B cell (primary cell): ENCODE measurements around the gene AP1M1. TPM values are rescaled to one million over a fixed set of nuclear protein-coding genes. Genes with fewer than 3 reads are reported as not detected.

Experiments used
- ATAC-seq: fragments of 200-7000 bp; cut with Tn5 transposase; one replicate; pipeline ENCODE4 v1.10.0; 2021; ENCODE audit warnings: low read depth, mild to moderate bottlenecking, moderate number of reproducible peaks, moderate library complexity
- CTCF ChIA-PET: fragments of 350-600 bp; sonication (Branson Sonifier 250); formaldehyde crosslinking; loops from one replicate; lab custom pipeline; 2021; ENCODE audit warnings: antibody characterized with exemption, inconsistent platforms; lab: Charles Lee
- POLR2A ChIA-PET: fragments of 350-600 bp; sonication (Branson Sonifier 250); formaldehyde crosslinking; loops from one replicate; lab custom pipeline; 2021; ENCODE audit warnings: antibody characterized with exemption; lab: Charles Lee
- DNase-seq: peaks from one replicate; pipeline ENCODE4 v3.0.0; 2013
- H2AFZ ChIP-seq: 2 replicates; pipeline ENCODE4 v1.6.1; 2012; ENCODE audit warnings: mild to moderate bottlenecking, low read depth, low read length; ENCODE audit not compliant: insufficient read depth, poor library complexity, severe bottlenecking
- H3K27ac ChIP-seq, 2 donors: 1 replicate in 1 of 2; 2 replicates in 1 of 2; pipeline ENCODE4 v1.5.1; 2012 to 2013; ENCODE audit warnings: low read length in 2 of 2, mild to moderate bottlenecking in 2 of 2, moderate library complexity in 1 of 2
- H3K27me3 ChIP-seq, 4 experiments: fragments of 200-600 bp in 1 of 4; sonication (generic) in 1 of 4; replicated peaks in 1 of 4; 1 replicate in 2 of 4; 2 replicates in 2 of 4; pipeline versions ENCODE4 v1.6.1 to v1.7.0; 2013 to 2016; ENCODE audit warnings: low read length in 3 of 4, mild to moderate bottlenecking in 2 of 4, mixed read lengths in 1 of 4, moderate library complexity in 1 of 4; ENCODE audit not compliant: insufficient read depth in 4 of 4, control insufficient read depth in 3 of 4; ENCODE audit errors: control extremely low read depth in 1 of 4
- H3K36me3 ChIP-seq, 2 experiments: replicated peaks in 1 of 2; 1 replicate in 1 of 2; 2 replicates in 1 of 2; pipeline versions ENCODE4 v1.6.1 to v1.7.1; 2013; ENCODE audit warnings: low read length in 1 of 2; ENCODE audit not compliant: insufficient read depth in 2 of 2, control insufficient read depth in 1 of 2; ENCODE audit errors: control extremely low read depth in 1 of 2, extremely low read depth in 1 of 2
- H3K4me1 ChIP-seq, 2 donors: fragments of 200-600 bp in 1 of 2; sonication (generic) in 1 of 2; 1 replicate in 1 of 2; 2 replicates in 1 of 2; pipeline versions ENCODE4 v1.5.1 to v1.6.1; 2013 to 2017; ENCODE audit warnings: low read length in 2 of 2; ENCODE audit not compliant: control insufficient read depth in 2 of 2, insufficient read depth in 2 of 2
- H3K4me2 ChIP-seq: replicated peaks from 2 replicates; pipeline ENCODE3; 2012; ENCODE audit warnings: mild to moderate bottlenecking, low read depth, low read length; ENCODE audit not compliant: poor library complexity, severe bottlenecking
- H3K4me3 ChIP-seq, 5 experiments: fragments of 200-600 bp in 1 of 5; sonication (generic) in 1 of 5; 1 replicate in 3 of 5; 2 replicates in 2 of 5; pipeline versions ENCODE4 v1.5.1 to v1.7.0; 2011 to 2016; ENCODE audit warnings: low read length in 4 of 5, mild to moderate bottlenecking in 4 of 5, low read depth in 2 of 5, control low read depth in 1 of 5, moderate library complexity in 1 of 5; ENCODE audit not compliant: insufficient read depth in 1 of 5; ENCODE audit errors: control extremely low read depth in 1 of 5, extremely low read depth in 1 of 5
- H3K79me2 ChIP-seq: fragments of 200-600 bp; sonication (generic); one replicate; pipeline ENCODE4 v1.6.0; 2016; ENCODE audit warnings: low read length; ENCODE audit not compliant: control insufficient read depth, insufficient read depth
- H3K9ac ChIP-seq: fragments of 200-600 bp; sonication (generic); 2 replicates; pipeline ENCODE4 v1.6.1; 2017; ENCODE audit warnings: mild to moderate bottlenecking, low read length, moderate library complexity
- H3K9me3 ChIP-seq, 3 donors: one replicate each; pipeline versions ENCODE4 v1.6.1 to v1.7.1; 2013; ENCODE audit warnings: low read length in 2 of 3; ENCODE audit not compliant: control insufficient read depth in 2 of 3, insufficient read depth in 1 of 3; ENCODE audit errors: control extremely low read depth in 1 of 3
- H4K20me1 ChIP-seq: 2 replicates; pipeline ENCODE4 v1.6.0; 2012; ENCODE audit warnings: mild to moderate bottlenecking, low read length; ENCODE audit not compliant: insufficient read depth, control insufficient read depth, poor library complexity, severe bottlenecking
- H3K27ac Mint-ChIP-seq: one replicate; pipeline ENCODE4 v1.8.0; 2021; ENCODE audit warnings: mixed read lengths
- H3K27me3 Mint-ChIP-seq: one replicate; pipeline ENCODE4 v1.8.0; 2021; ENCODE audit warnings: mixed read lengths
- H3K4me1 Mint-ChIP-seq: one replicate; pipeline ENCODE4 v1.8.0; 2021; ENCODE audit warnings: mixed read lengths
- H3K4me3 Mint-ChIP-seq: one replicate; pipeline ENCODE4 v1.8.0; 2021; ENCODE audit warnings: mixed read lengths
- H3K9me3 Mint-ChIP-seq: one replicate; pipeline ENCODE4 v1.8.0; 2022; ENCODE audit warnings: mixed read lengths; ENCODE audit not compliant: insufficient read depth
- EZH2 ChIP-seq: IDR thresholded peaks from 2 replicates; pipeline ENCODE4 v1.6.1; 2012; ENCODE audit warnings: borderline replicate concordance, low read depth, mild to moderate bottlenecking, moderate library complexity, low read length; ENCODE audit not compliant: insufficient read depth, poor library complexity, severe bottlenecking
- WGBS: methylation state at CpG from one replicate; pipeline ENCODE4 v1.1.5; 2013; ENCODE audit warnings: missing lambda C conversion rate; ENCODE audit not compliant: insufficient coverage; 5-methylcytosine and 5-hydroxymethylcytosine counted together
- intact Hi-C: fragments of 100-400 bp; cut with micrococcal nuclease; formaldehyde crosslinking; loops from one replicate; pipeline ENCODE4 v1.10.0; 2022
- polyA plus RNA-seq: library from polyadenylated mRNA; depleted of rRNA; stranded (reverse); fragments of >200 nt; gene quantifications from 2 replicates; pipeline ENCODE4 v1.2.3, GENCODE V29; 2012
- total RNA-seq, 2 donors: library from RNA; stranded (reverse); fragments of 120-200 nt in 1 of 2; gene quantifications; 1 replicate in 1 of 2; 2 replicates in 1 of 2; pipeline versions ENCODE4 v1.2.3 to v1.2.4, GENCODE V29; 2013 to 2022
- TF ChIP-seq, protein P1 (sequence below): fragments of 200-600 bp; IDR thresholded peaks from one replicate; pipeline ENCODE4 v1.8.0; 2022; ENCODE audit warnings: antibody characterized with exemption, mild to moderate bottlenecking

AP1M1 gene
- total and polyA plus RNA-seq, 2 donors (not counting 1 experiment from before 2014, with no cell fraction given), result 77.8 to 102 TPM

- H3K4me2 ChIP-seq, result no peak overlapping the region
- H2AFZ ChIP-seq, result no peak overlapping the region
- DNase-seq (no peak), ATAC-seq (peak; percentile 18)
- Mint-ChIP-seq H3K4me1 (peaks cover 10% of the 10 kb centered on the region), H3K27me3 (no peaks in the 10 kb centered on the region), H3K27ac (peak overlapping the region; percentile 15), H3K4me3 (no peak overlapping the region), H3K9me3 (no peaks in the 10 kb centered on the region)
- H3K27me3 ChIP-seq, result no peaks in the 10 kb centered on the region
- no peak overlapping the region for H3K4me3 ChIP-seq
- peaks cover 0 to 25% of the 10 kb centered on the region in 2 experiments for H3K36me3 ChIP-seq
- 86% methylated on average over 3 of the region's 6 CpGs for WGBS
- H4K20me1 ChIP-seq, result peaks cover 17% of the 10 kb centered on the region
- intact Hi-C loops, result no loop called here
- POLR2A ChIA-PET, result interaction anchor here (0.5 to 1.7 kb wide), 2 partner anchors 11 to 40 kb away, joined by 6 to 12 read pairs; no protein-coding TSS in a partner anchor
- H3K79me2 ChIP-seq, result no peaks in the 10 kb centered on the region
- CTCF ChIA-PET, result interaction anchor here (0.7 to 1.0 kb wide), 2 partner anchors 34 to 479 kb away, joined by 3 to 4 read pairs; no protein-coding TSS in a partner anchor
- no peak overlapping the region for H3K27ac ChIP-seq
- peaks cover 6% of the 10 kb centered on the region in 2 donors for H3K4me1 ChIP-seq
- no peak overlapping the region for H3K9ac ChIP-seq
- H3K9me3 ChIP-seq, result no peaks in the 10 kb centered on the region
- no peak for TF ChIP-seq EZH2
- TF ChIP-seq, protein P1, sequence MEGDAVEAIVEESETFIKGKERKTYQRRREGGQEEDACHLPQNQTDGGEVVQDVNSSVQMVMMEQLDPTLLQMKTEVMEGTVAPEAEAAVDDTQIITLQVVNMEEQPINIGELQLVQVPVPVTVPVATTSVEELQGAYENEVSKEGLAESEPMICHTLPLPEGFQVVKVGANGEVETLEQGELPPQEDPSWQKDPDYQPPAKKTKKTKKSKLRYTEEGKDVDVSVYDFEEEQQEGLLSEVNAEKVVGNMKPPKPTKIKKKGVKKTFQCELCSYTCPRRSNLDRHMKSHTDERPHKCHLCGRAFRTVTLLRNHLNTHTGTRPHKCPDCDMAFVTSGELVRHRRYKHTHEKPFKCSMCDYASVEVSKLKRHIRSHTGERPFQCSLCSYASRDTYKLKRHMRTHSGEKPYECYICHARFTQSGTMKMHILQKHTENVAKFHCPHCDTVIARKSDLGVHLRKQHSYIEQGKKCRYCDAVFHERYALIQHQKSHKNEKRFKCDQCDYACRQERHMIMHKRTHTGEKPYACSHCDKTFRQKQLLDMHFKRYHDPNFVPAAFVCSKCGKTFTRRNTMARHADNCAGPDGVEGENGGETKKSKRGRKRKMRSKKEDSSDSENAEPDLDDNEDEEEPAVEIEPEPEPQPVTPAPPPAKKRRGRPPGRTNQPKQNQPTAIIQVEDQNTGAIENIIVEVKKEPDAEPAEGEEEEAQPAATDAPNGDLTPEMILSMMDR, result no peak
Measured at GRCh38 chr19:16160445-16160942, 37.2 kb upstream of the AP1M1 start.

DNA sequence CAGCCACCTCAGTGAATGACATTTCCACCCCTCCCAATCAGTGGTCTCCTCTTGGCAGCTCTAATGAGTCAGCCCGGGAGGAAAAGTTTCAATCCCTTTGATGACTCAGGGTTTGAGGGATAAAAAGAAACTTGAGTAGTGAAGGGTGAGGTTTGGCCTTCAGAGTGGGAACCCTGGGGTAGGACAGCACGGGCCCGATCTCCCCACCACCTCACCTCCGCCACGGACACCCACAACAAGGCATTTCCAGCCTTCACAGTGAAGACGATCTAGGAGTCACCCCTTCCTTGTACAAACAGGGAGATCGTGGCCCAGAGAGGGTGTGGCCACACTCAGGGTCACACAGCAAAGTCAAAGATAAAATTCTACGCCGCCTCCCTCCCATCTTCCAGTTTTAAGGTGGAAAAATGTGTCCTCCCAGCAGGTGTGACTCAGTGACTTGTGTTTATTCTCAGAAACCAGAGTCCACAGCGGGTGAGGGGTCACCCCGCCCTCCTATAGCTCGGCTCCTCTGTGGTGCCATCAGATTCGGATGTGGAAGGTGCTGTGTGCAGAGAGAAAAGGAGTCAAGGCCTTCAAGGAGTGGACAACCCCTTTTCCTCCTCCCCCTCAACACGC is 36.7 kb upstream of the AP1M1 start:
- POLR2A ChIA-PET, result interaction anchor here (1.0 to 1.3 kb wide), 2 partner anchors 11 to 17 kb away, joined by 3 to 7 read pairs; partner anchors contain the start of gene HSH2D
- ATAC-seq, result no peak

More for the DNA sequence above, 36.7 kb upstream of the AP1M1 start:
- CTCF ChIA-PET, result interaction anchor here (1.0 to 1.1 kb wide), 3 partner anchors 11 to 50 kb away, joined by 3 to 4 read pairs (median 3); no protein-coding TSS in a partner anchor
- peaks cover 11% of the 10 kb centered on the region for H4K20me1 ChIP-seq
- H3K79me2 ChIP-seq, result no peaks in the 10 kb centered on the region
- H3K27ac ChIP-seq, result no peak overlapping the region
- peaks cover 0 to 19% of the 10 kb centered on the region in 2 experiments for H3K36me3 ChIP-seq
- H3K27me3 ChIP-seq, result no peaks in the 10 kb centered on the region
- no peak overlapping the region for H3K4me3 ChIP-seq
- Mint-ChIP-seq H3K27ac (peak overlapping the region; percentile 46), H3K27me3 (no peaks in the 10 kb centered on the region), H3K4me1 (peaks cover 6% of the 10 kb centered on the region), H3K9me3 (no peaks in the 10 kb centered on the region), H3K4me3 (no peak overlapping the region)
- TF ChIP-seq, protein P1, result no peak
- TF ChIP-seq EZH2, result no peak
- H3K4me2 ChIP-seq, result no peak overlapping the region
- no peak for DNase-seq
- H3K9me3 ChIP-seq, result no peaks in the 10 kb centered on the region
- intact Hi-C loops, result no loop called here
- no peak overlapping the region for H2AFZ ChIP-seq
- H3K9ac ChIP-seq, result no peak overlapping the region
- 95% methylated on average over 6 of the region's 14 CpGs for WGBS
- peaks cover 0 to under 1% of the 10 kb centered on the region in 2 donors for H3K4me1 ChIP-seq
